GM19238 (cell line): ENCODE data around the gene LTA4H.
"Not testable (repeated sequence)": the region's sequence is repeated elsewhere in the genome, so short reads cannot be mapped to it uniquely, and the experiment has no call there.

Experiments used
- DNase-seq: peaks from one replicate; pipeline ENCODE4 v3.0.0; 2011; ENCODE audit warnings: low spot score; ENCODE audit not compliant: insufficient read length

LTA4H gene

DNA sequence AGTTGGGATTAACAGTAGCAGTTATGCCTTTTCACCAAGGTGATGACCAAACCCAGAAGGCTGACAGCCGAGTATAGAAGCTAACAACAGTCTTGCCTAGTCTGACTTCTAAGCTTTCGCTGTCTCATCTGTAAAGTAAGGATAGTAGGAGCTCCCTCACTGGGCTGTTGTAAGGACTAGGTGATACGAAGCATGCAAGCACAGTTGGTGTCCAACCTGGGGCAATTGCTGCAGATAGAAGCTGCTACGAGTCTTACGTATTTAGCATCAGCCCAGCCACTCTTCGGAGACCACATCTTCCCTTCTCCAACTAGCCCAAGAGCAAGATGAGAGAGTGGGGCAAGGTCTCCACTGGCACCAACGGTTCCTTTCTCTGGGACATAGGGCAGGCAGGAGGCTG, 45.3 kb downstream of the LTA4H start:
- DNase-seq = no peak

DNA sequence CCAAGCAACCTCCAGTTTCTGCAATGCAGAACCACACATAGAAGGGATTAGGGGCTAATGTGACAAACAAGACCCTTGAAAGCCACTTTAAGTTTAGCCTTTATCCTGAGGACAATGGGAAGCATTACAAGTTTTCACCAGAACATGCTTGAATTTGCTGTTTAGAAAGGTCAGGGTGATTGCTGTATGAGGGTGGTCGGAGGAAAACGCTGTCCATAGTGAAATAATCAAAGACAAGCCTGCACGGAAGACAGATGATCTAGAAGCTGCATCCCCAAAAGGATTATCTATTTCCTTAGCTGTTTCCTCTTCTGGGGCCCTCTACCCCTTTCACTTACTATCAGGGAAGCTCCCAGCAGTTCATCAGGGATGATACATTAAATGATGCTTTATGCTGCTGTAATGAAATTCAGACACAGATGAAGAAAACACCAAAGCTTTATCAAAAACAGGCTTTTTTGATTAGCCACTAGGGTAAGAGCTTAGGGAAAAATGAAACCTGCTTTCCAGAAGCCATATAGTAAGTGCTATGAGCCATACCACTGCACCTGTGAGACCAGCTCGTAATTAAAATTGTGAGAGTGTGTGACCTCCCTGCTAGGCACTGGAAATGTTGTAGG, 45.8 kb downstream of the LTA4H start:
- no peak for DNase-seq

DNA sequence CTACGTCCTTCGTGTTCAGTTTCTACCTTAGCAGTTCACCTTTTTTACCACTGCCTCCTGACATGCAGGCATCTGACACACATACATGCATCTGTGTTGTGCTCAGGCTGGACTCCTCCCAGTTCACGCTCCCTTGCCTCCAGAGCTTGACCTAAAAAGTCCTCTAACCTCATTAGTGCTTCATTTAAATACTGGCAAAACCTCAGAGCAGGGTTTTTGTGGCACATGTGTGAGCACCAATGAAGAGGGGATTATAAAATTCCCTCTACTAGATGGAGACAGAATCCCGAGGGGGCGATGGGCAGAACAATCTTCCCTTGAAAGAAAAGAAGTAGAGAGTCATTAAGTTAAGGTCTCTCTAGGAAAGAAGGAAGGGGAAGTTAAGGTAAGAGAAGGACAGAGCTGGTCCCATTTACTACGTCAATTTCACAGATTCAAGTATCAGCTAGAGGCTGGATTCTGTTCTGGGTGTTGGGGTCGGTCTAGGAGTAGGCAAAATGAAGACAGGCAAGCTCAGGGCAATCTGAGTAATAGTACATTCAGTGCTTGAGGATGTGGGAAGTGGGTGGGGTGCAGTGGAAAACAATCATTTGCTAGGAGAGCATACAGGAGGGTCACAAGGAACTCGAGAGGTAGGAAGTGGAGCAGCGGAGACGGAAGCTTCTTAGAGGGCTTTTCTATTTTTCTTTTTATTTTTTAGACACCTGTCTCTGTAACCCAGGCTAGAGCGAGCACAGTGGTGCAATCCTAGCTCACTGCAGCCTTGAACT, 46.7 kb downstream of the LTA4H start:
- no peak for DNase-seq

DNA sequence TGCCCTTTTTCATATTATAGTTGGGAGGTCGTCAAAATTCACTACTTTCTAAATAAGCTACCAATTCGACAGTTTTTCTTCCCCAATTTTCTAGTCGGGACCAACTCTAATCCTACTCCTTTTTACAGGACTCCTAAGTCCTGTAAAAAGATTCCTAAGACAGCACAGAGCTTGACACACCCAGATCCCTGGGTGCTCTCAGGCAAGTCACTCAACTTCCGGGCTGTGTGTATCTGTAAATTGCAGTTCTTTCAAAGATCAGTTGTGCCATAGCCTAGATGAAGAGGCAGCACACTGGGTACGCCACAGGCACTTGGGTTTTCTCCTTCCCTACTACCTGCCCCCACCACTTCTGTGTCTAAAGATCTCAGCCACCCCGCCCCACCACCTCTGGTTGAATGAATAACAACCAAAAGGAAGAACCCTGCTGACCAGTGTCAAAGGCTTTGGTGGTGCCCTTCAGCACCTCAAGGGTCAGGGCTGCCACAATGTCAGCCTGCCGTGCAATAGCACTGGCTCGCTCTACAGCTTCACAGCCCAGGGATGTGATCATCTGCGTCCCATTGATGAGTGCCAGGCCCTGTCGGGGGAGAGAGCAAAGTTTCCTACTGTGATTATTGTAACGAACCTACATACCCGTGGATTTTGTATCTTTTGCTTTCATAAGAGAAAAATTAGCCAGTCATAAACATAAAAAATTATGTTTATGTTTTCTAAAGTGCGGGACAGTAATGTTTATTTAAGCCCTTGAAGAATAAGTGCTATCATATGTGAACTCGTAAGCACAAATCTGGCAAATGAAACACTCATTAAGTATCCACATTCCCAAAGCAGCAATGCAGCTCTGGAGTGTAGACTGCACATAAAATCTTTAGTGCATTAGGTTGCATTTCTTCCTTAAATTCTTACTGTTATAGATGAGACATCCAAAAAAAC, 48.5 kb downstream of the LTA4H start:
- no peak for DNase-seq

DNA sequence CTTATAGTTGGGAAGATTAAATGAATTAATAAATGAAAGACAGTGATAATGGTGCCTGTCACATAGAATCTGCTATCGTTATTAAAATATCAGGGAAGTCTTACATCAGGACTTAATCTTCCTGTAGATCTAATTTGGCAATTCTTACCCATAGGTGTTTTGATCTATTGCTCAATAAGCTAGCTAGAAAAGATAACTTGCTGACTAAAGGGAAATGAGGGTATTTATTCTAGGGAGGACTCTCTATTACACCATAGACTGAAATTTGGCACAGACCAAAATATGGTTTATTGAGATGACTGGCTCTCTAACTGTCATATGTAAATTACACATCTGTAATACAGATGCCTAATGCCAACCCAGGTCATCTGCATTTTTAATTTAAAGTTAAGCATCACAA, 50.7 kb downstream of the LTA4H start:
- no peak for DNase-seq

DNA sequence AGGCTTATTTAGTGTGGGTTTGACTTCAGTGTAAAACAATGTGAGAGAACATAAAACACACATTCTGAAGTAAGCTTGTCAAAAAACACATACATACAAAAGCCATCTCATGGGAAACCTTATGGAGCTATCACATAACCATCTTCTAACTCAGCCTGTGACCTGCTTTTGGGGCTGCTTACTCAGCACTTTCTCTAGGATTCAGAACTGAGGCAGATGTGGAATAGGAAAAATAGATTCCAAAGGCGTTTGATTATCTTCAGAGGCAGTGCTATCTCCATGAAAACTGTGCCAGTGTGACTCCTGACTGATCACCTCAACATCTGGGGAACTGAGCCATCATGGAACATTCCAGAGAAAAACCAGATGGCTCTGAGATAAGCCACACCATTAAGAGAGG, 52.8 kb downstream of the LTA4H start:
- DNase-seq = no peak

DNA sequence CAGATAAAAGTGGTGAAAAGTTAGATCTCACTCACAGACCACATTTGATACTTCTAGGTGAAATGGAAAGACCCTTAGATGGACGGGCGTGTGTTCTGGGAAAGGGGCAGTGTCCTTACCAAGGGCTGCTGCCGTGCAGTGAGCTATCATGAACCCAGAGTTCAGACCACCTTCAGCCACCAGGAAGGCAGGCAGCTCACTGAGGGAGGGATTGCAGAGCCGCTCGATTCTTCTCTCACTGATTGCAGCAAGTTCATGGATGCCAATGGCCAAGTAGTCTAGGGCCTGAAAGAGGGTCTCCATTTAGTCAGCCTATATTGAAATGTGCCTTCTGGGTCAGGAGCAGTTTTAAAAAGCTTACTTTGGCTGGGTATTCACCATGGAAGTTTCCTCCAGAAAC, 55.0 kb downstream of the LTA4H start:
- no peak for DNase-seq

DNA sequence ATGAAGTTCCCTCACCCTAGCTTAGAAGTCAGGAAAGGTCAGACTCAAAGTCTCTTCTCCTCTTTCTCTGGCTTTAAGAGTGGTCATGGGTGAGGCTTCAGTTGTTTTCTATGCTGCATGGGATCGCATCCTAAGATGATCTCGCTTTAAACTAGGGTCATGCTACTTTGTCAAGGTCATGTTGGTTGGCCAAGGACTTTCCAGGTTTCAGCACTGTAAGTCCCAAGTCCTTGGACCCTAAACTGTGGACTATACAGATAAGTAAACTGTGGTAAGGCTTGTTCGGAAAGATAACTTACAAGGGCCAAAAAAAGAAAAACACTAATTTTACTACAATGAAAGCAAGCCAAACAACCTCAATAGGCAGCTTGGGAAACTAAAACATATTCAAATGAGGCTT, 56.6 kb downstream of the LTA4H start:
- DNase-seq = no peak

DNA sequence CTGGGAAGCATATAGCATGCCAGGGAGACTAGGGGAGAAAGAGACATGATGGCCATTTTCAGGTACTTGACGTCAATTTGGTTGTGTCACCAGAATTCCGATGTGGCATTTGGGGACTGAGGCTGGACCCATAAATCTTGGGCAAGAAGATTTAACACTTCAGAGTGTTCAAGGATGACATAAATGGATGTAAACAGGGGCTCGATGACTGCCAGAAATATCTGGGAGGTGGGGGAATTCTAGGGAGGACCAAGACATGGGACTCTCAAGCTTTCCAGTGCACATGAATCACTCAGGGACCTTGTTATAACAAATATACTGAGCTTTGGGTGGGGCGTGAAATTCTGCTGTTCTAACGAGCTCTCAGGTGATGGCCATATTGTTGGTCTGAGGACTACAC, 57.0 kb downstream of the LTA4H start:
- no peak for DNase-seq

DNA sequence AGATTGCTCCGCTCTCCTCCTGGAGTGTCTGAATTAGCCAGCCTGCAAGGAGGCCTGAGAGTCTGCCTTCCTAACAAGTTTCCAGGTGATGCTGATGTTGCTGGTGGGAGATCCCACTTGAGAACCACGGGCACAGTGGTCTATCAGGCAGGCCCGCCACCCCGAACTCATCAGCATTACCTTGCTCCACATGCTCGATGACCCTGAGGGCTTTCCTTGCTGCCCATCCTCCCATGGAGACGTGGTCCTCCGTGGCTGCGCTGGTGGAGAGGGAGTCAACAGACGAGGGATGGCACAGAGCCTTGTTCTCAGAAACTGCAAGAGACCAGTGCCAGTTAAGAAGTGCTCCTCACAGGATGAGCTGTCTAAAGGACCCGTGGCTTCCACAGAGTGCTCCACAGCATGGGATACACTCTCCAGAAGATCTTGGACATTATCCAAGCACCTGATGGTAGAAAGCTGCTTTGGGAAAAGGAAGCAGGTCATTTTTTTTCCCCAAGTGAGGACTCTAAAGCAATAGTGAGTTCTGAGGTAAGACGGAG, 57.6 kb downstream of the LTA4H start:
- no peak for DNase-seq

DNA sequence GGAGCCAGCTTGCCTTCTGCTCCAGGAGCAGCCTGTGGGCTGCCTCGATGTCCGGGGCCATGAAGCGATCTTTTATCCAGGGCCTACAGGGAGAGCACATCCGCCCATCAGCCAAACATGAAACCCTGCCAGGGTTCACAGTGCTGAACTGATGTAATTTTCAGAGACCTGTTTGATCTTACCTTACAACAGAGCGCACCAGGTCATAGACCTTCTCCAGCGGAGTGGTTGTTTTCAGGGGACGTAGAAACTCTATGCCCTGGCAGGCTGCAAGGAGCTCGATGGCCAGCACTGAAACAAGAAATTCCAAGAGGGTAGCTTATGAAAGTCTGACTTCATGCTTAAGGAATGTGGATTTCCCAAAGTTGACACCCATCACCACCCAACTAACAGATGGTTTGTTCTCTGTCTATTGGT, 59.0 kb downstream of the LTA4H start:
- DNase-seq = no peak

DNA sequence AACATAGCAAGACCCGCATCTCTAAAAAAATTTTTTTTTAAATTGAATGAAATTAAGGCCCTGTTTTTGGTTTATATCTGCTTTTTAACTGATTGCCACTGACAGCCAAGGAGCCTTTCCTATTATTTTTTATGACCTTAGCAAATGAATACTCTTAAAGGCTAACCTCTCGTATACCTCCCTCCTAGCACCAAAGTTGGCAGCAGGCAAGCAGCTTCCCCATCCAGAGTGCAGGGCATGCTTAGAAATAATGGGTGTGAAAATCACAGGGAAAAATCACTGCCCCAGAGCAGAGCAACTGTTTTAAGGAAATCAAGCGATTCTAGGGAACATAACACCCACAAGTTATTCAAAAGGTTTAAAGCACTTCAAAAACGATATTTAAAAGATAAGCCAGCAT, 59.9 kb downstream of the LTA4H start:
- no peak for DNase-seq

DNA sequence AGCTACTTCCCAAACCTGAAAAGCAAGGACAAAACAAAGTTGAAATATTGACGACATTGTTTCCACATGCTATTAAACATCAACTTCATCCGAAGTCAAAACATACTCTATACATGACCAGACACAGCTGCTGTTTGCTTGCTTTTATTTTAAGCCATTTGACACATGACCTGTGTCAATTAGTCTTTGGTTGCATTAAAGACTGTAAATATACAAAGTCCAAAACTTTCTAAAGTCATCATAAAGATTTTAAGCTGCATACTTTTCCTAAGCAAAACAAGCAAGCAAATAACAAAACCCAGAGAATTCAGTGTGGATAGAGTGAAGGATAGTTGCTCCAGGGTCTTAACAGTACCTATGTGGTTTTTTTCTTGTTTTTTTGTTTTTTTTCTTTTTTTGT, 61.0 kb downstream of the LTA4H start:
- DNase-seq = no peak

DNA sequence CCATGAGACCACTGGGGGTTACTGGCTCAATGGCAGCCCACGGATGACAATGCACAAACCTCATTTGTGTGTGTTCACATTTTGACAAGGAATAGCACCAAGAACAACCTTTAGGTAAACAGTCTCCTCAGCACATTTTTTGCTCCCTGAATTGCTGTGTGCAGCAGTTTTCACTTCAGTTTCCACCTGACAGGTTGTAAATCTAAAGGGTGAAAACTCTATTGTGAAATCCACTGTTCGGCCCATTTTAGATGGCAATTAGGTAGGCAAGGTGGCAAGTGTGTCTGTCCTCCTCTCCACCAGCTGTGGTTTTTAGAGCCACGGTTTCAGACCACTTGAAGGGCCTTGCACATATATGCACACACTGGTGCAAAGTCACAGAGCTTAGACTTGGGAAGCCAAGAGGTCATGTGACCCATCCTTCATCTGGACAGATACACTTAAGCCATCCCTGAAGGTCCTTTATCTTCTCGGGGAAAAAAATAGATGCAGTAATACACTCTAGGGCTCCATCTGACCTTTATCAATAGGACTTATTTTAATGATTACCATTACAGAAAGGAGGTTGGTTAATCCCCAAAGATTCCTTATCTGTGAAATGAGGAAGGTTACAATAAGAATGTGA, 62.4 kb downstream of the LTA4H start:
- DNase-seq = no peak

DNA sequence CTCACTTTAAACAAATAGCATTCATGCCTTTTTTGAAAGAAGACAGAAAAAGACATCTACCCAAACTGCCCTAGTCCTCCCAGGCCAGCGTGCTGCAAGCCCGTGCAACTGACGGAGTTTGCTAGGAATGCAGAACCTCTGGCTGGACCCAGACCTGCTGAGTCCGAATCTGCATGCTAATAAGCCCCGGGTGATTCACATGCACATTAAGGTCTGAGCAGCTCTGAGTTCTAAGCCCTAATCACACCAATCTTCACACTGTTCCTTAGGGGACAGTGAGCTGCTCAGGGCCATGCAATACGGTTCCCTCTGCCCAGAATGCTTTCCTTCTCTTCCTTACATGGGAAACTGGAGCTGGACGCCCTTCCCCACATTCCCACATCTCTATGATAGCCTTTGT, 64.5 kb downstream of the LTA4H start:
- DNase-seq = no peak

DNA sequence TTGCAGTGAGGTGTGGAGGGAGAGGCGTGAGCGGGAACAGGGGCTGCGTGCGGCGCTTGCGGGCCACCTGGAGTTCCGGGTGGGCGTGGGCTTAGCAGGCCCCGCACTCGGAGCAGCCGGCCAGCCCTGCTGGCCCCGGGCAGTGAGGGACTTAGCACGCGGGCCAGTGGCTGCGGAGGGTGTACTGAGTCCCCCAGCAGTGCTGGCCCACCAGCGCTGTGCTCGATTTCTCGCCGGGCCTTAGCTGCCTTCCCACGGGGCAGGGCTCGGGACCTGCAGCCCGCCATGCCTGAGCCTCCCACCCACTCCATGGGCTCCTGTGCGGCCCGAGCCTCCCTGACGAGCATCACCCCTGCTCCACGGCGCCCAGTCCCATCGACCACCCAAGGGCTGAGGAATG, 66.3 kb downstream of the LTA4H start:
- DNase-seq = not testable (repeated sequence)

DNA sequence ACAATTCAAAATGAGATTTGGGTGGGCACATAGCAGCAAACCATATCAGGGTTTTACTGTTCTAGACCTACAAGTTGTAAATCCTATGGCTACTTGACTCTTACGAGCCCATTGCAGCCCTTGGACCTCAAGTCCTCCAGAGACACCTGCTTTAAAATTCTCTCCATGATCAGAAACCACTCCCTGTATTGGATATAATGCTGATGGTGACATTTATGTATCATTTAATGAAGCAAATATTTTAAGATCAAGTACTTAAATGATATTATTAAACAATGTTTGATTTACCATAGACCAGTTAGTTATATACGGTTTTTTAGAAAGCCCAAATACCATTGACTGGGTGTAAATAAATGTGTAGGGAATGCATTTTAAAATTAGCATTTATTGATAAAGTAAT, 68.1 kb downstream of the LTA4H start:
- no peak for DNase-seq

DNA sequence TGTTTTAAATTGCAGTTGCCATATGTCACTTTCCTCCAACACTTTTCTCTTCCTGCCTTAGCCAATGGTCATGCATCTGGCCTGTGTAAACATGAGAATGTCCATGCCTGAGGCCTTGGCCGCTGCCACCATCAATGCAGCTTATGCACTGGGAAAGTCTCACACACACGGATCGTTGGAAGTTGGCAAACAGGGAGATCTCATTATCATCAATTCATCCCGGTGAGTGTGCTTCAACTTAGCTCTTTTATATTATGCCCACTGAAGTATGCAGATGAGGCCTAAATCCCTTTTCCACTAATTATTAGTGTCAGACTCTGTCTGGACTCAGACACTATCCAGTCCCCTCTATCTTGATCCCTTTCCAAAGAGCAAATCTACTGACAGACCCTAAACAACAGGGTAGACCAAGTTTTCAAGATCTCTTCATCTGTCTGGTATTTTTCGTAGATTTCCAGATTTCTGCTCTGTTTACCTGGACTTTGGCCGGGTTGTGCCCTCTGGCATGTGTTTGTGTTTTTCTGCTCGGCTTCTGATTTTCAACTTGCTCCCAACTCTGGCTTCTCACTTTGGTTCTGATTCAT, 69.0 kb downstream of the LTA4H start:
- no peak for DNase-seq

DNA sequence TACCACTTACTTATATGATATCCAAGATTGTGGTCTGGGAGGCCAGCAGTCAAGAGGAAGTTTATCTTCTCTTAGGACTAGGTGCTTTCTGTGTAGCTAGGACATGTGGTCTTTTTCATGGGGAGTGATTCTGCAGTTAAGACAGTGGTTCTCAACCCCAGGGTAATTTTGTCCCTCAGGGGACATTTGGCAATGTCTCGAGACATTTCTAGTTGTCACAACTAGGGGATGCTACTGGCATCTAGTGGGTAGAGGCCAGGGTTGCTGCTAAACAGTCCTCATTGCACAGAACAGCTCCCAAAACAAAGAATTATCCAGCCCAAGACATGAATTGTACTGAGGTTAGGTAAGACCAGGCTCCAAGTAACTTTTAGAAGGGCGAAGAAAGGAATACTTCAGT, 72.3 kb downstream of the LTA4H start:
- DNase-seq = no peak

DNA sequence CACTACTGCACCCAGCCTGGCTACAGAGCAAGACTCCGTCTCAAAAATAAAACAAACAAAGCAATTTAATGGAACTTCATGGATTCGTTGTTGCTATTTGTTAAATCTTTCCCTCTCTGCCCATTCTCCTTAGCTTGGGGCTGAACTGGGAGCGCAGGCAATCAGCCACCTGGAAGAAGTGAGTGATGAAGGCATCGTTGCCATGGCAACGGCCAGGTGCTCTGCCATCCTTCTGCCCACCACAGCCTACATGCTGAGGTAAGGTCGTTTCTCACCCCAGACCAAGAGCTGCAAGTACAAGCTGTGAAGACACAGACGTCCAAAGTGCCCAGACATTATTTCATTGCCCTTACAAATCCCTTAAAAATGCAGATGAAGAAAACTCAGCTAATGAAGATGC, 73.2 kb downstream of the LTA4H start:
- no peak for DNase-seq

DNA sequence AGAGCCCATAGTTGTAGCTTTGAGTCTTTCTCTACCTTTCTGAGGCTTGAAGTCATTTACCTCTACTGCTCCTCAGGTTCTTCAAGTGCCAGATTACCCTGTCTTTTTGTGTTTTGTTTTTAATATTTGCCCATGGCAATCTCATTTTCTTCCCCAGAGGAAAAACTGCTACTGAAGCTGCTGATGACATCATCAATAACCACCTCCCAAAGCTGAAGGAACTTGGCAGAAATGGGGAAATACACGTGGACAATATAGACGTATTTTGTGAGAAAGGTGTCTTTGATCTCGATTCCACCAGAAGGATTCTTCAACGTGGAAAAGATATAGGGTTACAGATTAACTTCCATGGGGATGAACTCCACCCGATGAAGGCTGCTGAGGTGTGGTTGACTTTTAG, 75.1 kb downstream of the LTA4H start:
- DNase-seq = no peak
